ENCODE measurements around the gene LDB2.

The LDB2 gene

GRCh38 chr4:16846540-16847117 lies 51.8 kb downstream of the LDB2 start:
- POLR2A ChIA-PET = no interaction called here
- no peak for TF ChIP-seq ARNT (IDR thresholded peaks at IDR 0.05)
- TF ChIP-seq HDGF (IDR thresholded peaks at IDR 0.05; ENCODE audit: borderline replicate concordance) = no peak
- no peak for TF ChIP-seq FOXA1 (IDR thresholded peaks at IDR 0.05)
- no peak for TF ChIP-seq CTBP1 (IDR thresholded peaks at IDR 0.05; ENCODE audit: borderline replicate concordance)
- TF ChIP-seq PKNOX1 (IDR thresholded peaks at IDR 0.05) = no peak
- CTCF ChIA-PET = no interaction called here
- DNase-seq (ENCODE audit: extremely low spot score) = no peak

GRCh38 chr4:16844816-16845586 lies 53.4 kb downstream of the LDB2 start:
- no peak for DNase-seq (ENCODE audit: extremely low spot score)
- ChIA-PET POLR2A (no interaction called here), CTCF (no interaction called here)
- TF ChIP-seq CTBP1 (IDR thresholded peaks at IDR 0.05; ENCODE audit: borderline replicate concordance) = no peak
- no peak for TF ChIP-seq FOXA1 (IDR thresholded peaks at IDR 0.05)
- no peak for TF ChIP-seq ELF4 (IDR thresholded peaks at IDR 0.05)

- CTCF ChIA-PET = no interaction called here
- POLR2A ChIA-PET = no interaction called here
- TF ChIP-seq NFRKB (IDR thresholded peaks at IDR 0.05) = no peak
- TF ChIP-seq TARDBP (IDR thresholded peaks at IDR 0.05) = no peak
- TF ChIP-seq L3MBTL2 (conservative IDR thresholded peaks at IDR 0.05) = no peak
- TF ChIP-seq ZNF384 (IDR thresholded peaks at IDR 0.05) = no peak
- no peak for TF ChIP-seq HDGF (IDR thresholded peaks at IDR 0.05; ENCODE audit: borderline replicate concordance)
- TF ChIP-seq BHLHE40 (IDR thresholded peaks at IDR 0.05; ENCODE audit: borderline replicate concordance) = no peak
- no peak for TF ChIP-seq SP1 (IDR thresholded peaks at IDR 0.05)
- no peak for DNase-seq (ENCODE audit: extremely low spot score)
These were observed 54.5 kb downstream of the LDB2 start for GRCh38 chr4:16843831-16844508.

GRCh38 chr4:16838226-16838875 lies 60.1 kb downstream of the LDB2 start:
- no peak for DNase-seq (ENCODE audit: extremely low spot score)
- CTCF ChIA-PET = interaction anchor here (0.8 kb wide), 1 partner anchor 12 kb away, joined by 3 read pairs; no protein-coding TSS in a partner anchor
- TF ChIP-seq BHLHE40 (IDR thresholded peaks at IDR 0.05; ENCODE audit: borderline replicate concordance) (no peak), L3MBTL2 (conservative IDR thresholded peaks at IDR 0.05) (no peak), ZNF384 (IDR thresholded peaks at IDR 0.05) (no peak), HDGF (IDR thresholded peaks at IDR 0.05; ENCODE audit: borderline replicate concordance) (no peak), FOXA1 (IDR thresholded peaks at IDR 0.05) (no peak), PKNOX1 (IDR thresholded peaks at IDR 0.05) (no peak), ELF4 (IDR thresholded peaks at IDR 0.05) (no peak), TARDBP (IDR thresholded peaks at IDR 0.05) (no peak), NFRKB (IDR thresholded peaks at IDR 0.05) (no peak), FOXM1 (IDR thresholded peaks at IDR 0.05; ENCODE audit: borderline replicate concordance) (no peak), FOXK2 (IDR thresholded peaks at IDR 0.05) (no peak), SUZ12 (IDR thresholded peaks at IDR 0.05) (no peak), SP1 (IDR thresholded peaks at IDR 0.05) (no peak)
- POLR2A ChIA-PET = no interaction called here

GRCh38 chr4:16837475-16837874 lies 61.0 kb downstream of the LDB2 start:
- no peak for TF ChIP-seq ELF4 (IDR thresholded peaks at IDR 0.05)
- TF ChIP-seq ZNF384 (IDR thresholded peaks at IDR 0.05) = no peak
- no peak for TF ChIP-seq ARNT (IDR thresholded peaks at IDR 0.05)
- TF ChIP-seq FOXM1 (IDR thresholded peaks at IDR 0.05; ENCODE audit: borderline replicate concordance) = no peak
- no peak for TF ChIP-seq SUZ12 (IDR thresholded peaks at IDR 0.05)
- TF ChIP-seq SP1 (IDR thresholded peaks at IDR 0.05) = no peak
- TF ChIP-seq FOXA1 (IDR thresholded peaks at IDR 0.05) = no peak
- no peak for TF ChIP-seq BHLHE40 (IDR thresholded peaks at IDR 0.05; ENCODE audit: borderline replicate concordance)
- DNase-seq (ENCODE audit: extremely low spot score) = no peak
- ChIA-PET CTCF (no interaction called here), POLR2A (no interaction called here)

- ChIA-PET CTCF (no interaction called here), POLR2A (no interaction called here)
- TF ChIP-seq FOXA1 (IDR thresholded peaks at IDR 0.05) (no peak), HDGF (IDR thresholded peaks at IDR 0.05; ENCODE audit: borderline replicate concordance) (no peak), L3MBTL2 (conservative IDR thresholded peaks at IDR 0.05) (no peak), NFRKB (IDR thresholded peaks at IDR 0.05) (no peak), PKNOX1 (IDR thresholded peaks at IDR 0.05) (no peak), ZNF384 (IDR thresholded peaks at IDR 0.05) (no peak), CTBP1 (IDR thresholded peaks at IDR 0.05; ENCODE audit: borderline replicate concordance) (no peak), TARDBP (IDR thresholded peaks at IDR 0.05) (no peak), LEF1 (IDR thresholded peaks at IDR 0.05; ENCODE audit: borderline replicate concordance) (no peak), FOXM1 (IDR thresholded peaks at IDR 0.05; ENCODE audit: borderline replicate concordance) (no peak), ARNT (IDR thresholded peaks at IDR 0.05) (no peak), ELF4 (IDR thresholded peaks at IDR 0.05) (no peak), BHLHE40 (IDR thresholded peaks at IDR 0.05; ENCODE audit: borderline replicate concordance) (no peak)
- no peak for DNase-seq (ENCODE audit: extremely low spot score)
These were observed 62.1 kb downstream of the LDB2 start for GRCh38 chr4:16836324-16836723.
